ENCODE results near the gene SPTBN5. TPM values are rescaled to one million over a fixed set of nuclear protein-coding genes. Genes with fewer than 3 reads are reported as not detected.
A peak's percentile ranks its signal among the peaks of the same experiment; 100 is the strongest.

The SPTBN5 gene
- total RNA-seq, 1 experiment from 2014 or later: 0.96 TPM

DNA sequence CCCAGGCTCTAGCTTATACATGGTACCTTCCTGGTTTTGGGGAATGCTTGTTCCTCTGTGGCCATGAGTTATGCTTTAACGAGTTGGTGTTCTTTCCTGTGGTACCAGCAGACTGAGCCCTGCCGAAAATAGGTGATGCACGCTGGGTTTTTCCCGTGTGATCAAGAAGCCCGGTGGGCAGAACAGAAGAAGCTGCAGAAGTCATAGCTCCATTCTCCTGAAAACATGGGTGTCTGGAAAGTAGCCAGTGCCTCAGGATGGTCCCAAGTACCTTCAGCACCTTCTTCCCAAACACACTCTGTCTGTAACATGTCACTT, 94.4 kb downstream of the SPTBN5 start:
- intact Hi-C loops (cut with micrococcal nuclease): no loop called here
- Histone ChIP-seq H4K20me1 (ENCODE audit: insufficient read depth) (no peaks in the 10 kb centered on the region), H3K4me2 (ENCODE audit: low read length) (peak overlapping the region; percentile 57), H3K9me2 (ENCODE audit: insufficient read depth) (no peaks in the 10 kb centered on the region), H2AFZ (ENCODE audit: low read depth, low read length, poor library complexity, severe bottlenecking) (no peak overlapping the region), H3K4me3 (replicated peaks in 1 of 2; ENCODE audit: low read depth in 1 of 2, low read length in 2 of 2) (no peak overlapping the region), H3K4me1 (ENCODE audit: control insufficient read depth in 1 of 2, insufficient read depth in 2 of 2, low read length in 2 of 2) (peaks cover 5 to 30% of the 10 kb centered on the region in 2 experiments; a peak in 3 of 4 replicates), H3K79me2 (ENCODE audit: insufficient read depth, low read length) (no peaks in the 10 kb centered on the region), H3K27ac (ENCODE audit: low read depth, low read length) (no peak overlapping the region), H3K36me3 (ENCODE audit: control insufficient read depth in 1 of 2, insufficient read depth in 2 of 2, low read length in 2 of 2) (0 out of 4 replicates have a peak, but pooled peaks cover 0 to 8% of the 10 kb centered on the region in 2 experiments), H3K9me3 (ENCODE audit: control insufficient read depth in 1 of 2, insufficient read depth in 1 of 2, low read depth in 1 of 2, low read length in 2 of 2) (no peaks in the 10 kb centered on the region), H3K27me3 (ENCODE audit: insufficient read depth, low read length) (no peaks in the 10 kb centered on the region), H3K9ac (ENCODE audit: low read length) (no peak overlapping the region)
- TF ChIP-seq POLR2AphosphoS5 (IDR thresholded peaks at IDR 0.05; ENCODE audit: low read depth, low read length) (no peak), TCF7L2 (IDR thresholded peaks at IDR 0.05; ENCODE audit: borderline replicate concordance, extremely low read depth, insufficient read depth, insufficient read length) (no peak), POLR2A (IDR thresholded peaks at IDR 0.05; ENCODE audit: borderline replicate concordance, extremely low read depth, insufficient read depth, insufficient read length) (no peak), JUND (IDR thresholded peaks at IDR 0.05) (no peak), ELF1 (IDR thresholded peaks at IDR 0.05; ENCODE audit: borderline replicate concordance, low read depth) (no peak), ZFX (IDR thresholded peaks at IDR 0.05) (no peak), CBX3 (IDR thresholded peaks at IDR 0.05; ENCODE audit: low read depth) (no peak), SRF (IDR thresholded peaks at IDR 0.05; ENCODE audit: low read depth) (no peak)
- TF ChIP-seq, protein P1, sequence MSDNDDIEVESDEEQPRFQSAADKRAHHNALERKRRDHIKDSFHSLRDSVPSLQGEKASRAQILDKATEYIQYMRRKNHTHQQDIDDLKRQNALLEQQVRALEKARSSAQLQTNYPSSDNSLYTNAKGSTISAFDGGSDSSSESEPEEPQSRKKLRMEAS (IDR thresholded peaks at IDR 0.05): no peak
- ChIA-PET CTCF (no interaction called here), RAD21 (ENCODE audit: low non-redundant PET in 1 of 2, low total read pairs in 2 of 2, uncharacterized antibody in 2 of 2, unreplicated experiment in 2 of 2) (no interaction called here), POLR2A (no interaction called here)
- ATAC-seq (no peak), DNase-seq (ENCODE audit: low read depth, low spot score) (no peak)
- BruUV-seq (replicated peaks): no TSS peak

DNA sequence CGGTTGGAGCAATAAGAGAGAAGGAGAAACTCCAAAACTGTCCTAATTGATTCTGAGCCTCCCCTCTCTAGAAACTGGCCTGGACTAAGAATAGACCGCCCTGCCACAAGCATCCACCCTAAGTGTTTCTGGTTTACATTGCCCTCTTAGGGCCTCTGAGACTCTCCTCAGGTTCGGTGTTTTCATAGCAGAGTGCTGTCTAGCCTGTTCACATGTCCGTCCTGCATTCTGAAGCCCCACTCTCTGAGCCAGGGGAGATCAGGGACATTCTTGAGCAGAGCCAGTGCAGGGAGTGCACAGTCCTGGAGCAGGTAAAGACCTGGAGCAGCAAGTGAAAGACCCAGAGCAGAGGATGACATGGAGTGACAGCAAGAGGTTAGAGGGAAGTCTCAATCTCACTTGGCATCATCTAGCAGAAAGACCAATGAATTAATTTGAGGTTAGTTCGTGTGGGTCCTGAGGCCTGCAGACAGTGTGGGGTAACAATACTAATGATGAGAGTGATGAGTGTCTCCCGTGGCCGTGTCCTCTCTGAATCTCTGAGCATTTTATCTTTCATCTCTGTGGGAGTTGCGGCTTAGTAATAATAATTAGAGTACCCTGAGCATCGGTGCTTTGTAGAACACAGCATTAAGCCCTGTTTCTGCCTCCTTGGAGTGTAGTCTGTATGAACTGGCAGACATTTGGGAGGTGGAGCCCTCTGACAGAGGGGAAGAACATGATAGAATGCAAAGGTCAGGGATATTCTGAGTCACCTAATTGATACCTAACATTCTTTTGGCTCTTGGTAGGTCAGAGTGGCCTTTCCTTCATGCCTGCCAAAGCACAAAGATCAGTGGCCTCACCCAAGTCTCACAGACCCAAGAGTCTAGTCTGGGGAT, 95.0 kb downstream of the SPTBN5 start:
- Histone ChIP-seq H3K27ac (ENCODE audit: low read depth, low read length) (no peak overlapping the region), H3K4me2 (ENCODE audit: low read length) (peak overlapping the region; percentile 57), H3K9ac (ENCODE audit: low read length) (no peak overlapping the region), H3K9me3 (ENCODE audit: control insufficient read depth in 1 of 2, insufficient read depth in 1 of 2, low read depth in 1 of 2, low read length in 2 of 2) (no peaks in the 10 kb centered on the region), H3K4me1 (ENCODE audit: control insufficient read depth in 1 of 2, insufficient read depth in 2 of 2, low read length in 2 of 2) (peaks cover 5 to 30% of the 10 kb centered on the region in 2 experiments; a peak in 3 of 4 replicates), H3K27me3 (ENCODE audit: insufficient read depth, low read length) (no peaks in the 10 kb centered on the region), H3K79me2 (ENCODE audit: insufficient read depth, low read length) (no peaks in the 10 kb centered on the region), H3K9me2 (ENCODE audit: insufficient read depth) (no peaks in the 10 kb centered on the region), H3K36me3 (ENCODE audit: control insufficient read depth in 1 of 2, insufficient read depth in 2 of 2, low read length in 2 of 2) (0 out of 4 replicates have a peak, but pooled peaks cover 0 to 8% of the 10 kb centered on the region in 2 experiments), H3K4me3 (replicated peaks in 1 of 2; ENCODE audit: low read depth in 1 of 2, low read length in 2 of 2) (no peak overlapping the region; a peak in 1 of 4 replicates), H2AFZ (ENCODE audit: low read depth, low read length, poor library complexity, severe bottlenecking) (no peak overlapping the region), H4K20me1 (ENCODE audit: insufficient read depth) (no peaks in the 10 kb centered on the region)
- POLR2A ChIA-PET: no interaction called here
- no TSS peak for BruUV-seq (replicated peaks)
- RAD21 ChIA-PET (ENCODE audit: low non-redundant PET in 1 of 2, low total read pairs in 2 of 2, uncharacterized antibody in 2 of 2, unreplicated experiment in 2 of 2): no interaction called here
- CTCF ChIA-PET: no interaction called here
- intact Hi-C loops (cut with micrococcal nuclease): no loop called here
- no peak for DNase-seq (ENCODE audit: low read depth, low spot score)
- ATAC-seq: peak; percentile 60
- TF ChIP-seq, protein P2, sequence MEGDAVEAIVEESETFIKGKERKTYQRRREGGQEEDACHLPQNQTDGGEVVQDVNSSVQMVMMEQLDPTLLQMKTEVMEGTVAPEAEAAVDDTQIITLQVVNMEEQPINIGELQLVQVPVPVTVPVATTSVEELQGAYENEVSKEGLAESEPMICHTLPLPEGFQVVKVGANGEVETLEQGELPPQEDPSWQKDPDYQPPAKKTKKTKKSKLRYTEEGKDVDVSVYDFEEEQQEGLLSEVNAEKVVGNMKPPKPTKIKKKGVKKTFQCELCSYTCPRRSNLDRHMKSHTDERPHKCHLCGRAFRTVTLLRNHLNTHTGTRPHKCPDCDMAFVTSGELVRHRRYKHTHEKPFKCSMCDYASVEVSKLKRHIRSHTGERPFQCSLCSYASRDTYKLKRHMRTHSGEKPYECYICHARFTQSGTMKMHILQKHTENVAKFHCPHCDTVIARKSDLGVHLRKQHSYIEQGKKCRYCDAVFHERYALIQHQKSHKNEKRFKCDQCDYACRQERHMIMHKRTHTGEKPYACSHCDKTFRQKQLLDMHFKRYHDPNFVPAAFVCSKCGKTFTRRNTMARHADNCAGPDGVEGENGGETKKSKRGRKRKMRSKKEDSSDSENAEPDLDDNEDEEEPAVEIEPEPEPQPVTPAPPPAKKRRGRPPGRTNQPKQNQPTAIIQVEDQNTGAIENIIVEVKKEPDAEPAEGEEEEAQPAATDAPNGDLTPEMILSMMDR (IDR thresholded peaks at IDR 0.05 in 2 of 3, conservative IDR thresholded peaks at IDR 0.05 in 1 of 3; ENCODE audit: borderline replicate concordance in 1 of 3, insufficient read depth in 1 of 3, low read depth in 2 of 3, low read length in 2 of 3): no peak
- TF ChIP-seq SRF (IDR thresholded peaks at IDR 0.05; ENCODE audit: low read depth): no peak
- TF ChIP-seq, protein P1 (IDR thresholded peaks at IDR 0.05): no peak
- TF ChIP-seq ZNF274 (IDR thresholded peaks at IDR 0.05; ENCODE audit: low read depth, low read length): no peak
- no peak for TF ChIP-seq EGR1 (IDR thresholded peaks at IDR 0.05; ENCODE audit: low read depth)
- no peak for TF ChIP-seq CEBPB (IDR thresholded peaks at IDR 0.05; ENCODE audit: low read depth)
- no peak for TF ChIP-seq CBX3 (IDR thresholded peaks at IDR 0.05; ENCODE audit: low read depth)
- TF ChIP-seq SP1 (IDR thresholded peaks at IDR 0.05; ENCODE audit: low read depth): no peak
- TF ChIP-seq, protein P3, sequence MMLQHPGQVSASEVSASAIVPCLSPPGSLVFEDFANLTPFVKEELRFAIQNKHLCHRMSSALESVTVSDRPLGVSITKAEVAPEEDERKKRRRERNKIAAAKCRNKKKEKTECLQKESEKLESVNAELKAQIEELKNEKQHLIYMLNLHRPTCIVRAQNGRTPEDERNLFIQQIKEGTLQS (IDR thresholded peaks at IDR 0.05): no peak
- TF ChIP-seq, protein P4, sequence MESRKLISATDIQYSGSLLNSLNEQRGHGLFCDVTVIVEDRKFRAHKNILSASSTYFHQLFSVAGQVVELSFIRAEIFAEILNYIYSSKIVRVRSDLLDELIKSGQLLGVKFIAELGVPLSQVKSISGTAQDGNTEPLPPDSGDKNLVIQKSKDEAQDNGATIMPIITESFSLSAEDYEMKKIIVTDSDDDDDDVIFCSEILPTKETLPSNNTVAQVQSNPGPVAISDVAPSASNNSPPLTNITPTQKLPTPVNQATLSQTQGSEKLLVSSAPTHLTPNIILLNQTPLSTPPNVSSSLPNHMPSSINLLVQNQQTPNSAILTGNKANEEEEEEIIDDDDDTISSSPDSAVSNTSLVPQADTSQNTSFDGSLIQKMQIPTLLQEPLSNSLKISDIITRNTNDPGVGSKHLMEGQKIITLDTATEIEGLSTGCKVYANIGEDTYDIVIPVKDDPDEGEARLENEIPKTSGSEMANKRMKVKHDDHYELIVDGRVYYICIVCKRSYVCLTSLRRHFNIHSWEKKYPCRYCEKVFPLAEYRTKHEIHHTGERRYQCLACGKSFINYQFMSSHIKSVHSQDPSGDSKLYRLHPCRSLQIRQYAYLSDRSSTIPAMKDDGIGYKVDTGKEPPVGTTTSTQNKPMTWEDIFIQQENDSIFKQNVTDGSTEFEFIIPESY (IDR thresholded peaks at IDR 0.05; ENCODE audit: extremely low read depth, insufficient replicate concordance, low read length): no peak

Data from HCT116 (cell line).